H1 (cell line): ENCODE measurements around the gene MICOS13. TPM values are rescaled to one million over a fixed set of nuclear protein-coding genes. Genes with fewer than 3 reads are reported as not detected.

Experiments
- CTCF ChIA-PET: fragments of 300-600 bp; sonication (Branson Sonifier 250); formaldehyde crosslinking; loops from one replicate; lab custom pipeline; 2021; ENCODE audit not compliant: partially characterized antibody; lab: Charles Lee
- POLR2A ChIA-PET: fragments of 300-600 bp; sonication (Branson Sonifier 250); formaldehyde crosslinking; loops from one replicate; lab custom pipeline; 2021; ENCODE audit warnings: inconsistent platforms; ENCODE audit not compliant: partially characterized antibody; lab: Charles Lee
- DNase-seq, 2 experiments: peaks; one replicate each; pipeline versions ENCODE4 v3.0.0 to v3.0.0-alpha.2; 2010 to 2022; ENCODE audit warnings: low spot score in 2 of 2, low read depth in 1 of 2, mixed read lengths in 1 of 2
- FAIRE-seq: peaks from 2 replicates; lab custom pipeline; 2011; peaks lifted over from hg19 to GRCh38; lab: Jason Lieb, UNC
- H2AFZ ChIP-seq: 2 replicates; pipeline ENCODE4 v1.8.1; 2012; ENCODE audit warnings: low read length, inconsistent platforms
- H2AK5ac ChIP-seq: 2 replicates; pipeline ENCODE4 v1.6.1; 2013; ENCODE audit warnings: low read depth, low read length
- H2BK120ac ChIP-seq: replicated peaks from 2 replicates; pipeline ENCODE3; 2013; ENCODE audit warnings: low read depth, low read length, inconsistent platforms
- H2BK12ac ChIP-seq: 2 replicates; pipeline ENCODE4 v1.6.1; 2013; ENCODE audit warnings: low read depth, low read length
- H2BK15ac ChIP-seq: 2 replicates; pipeline ENCODE4 v1.6.1; 2013; ENCODE audit warnings: low read length
- H2BK20ac ChIP-seq: 2 replicates; pipeline ENCODE4 v1.6.1; 2013; ENCODE audit warnings: low read length
- H2BK5ac ChIP-seq: 2 replicates; pipeline ENCODE4 v1.6.1; 2013; ENCODE audit warnings: low read depth, low read length
- H3K14ac ChIP-seq: 2 replicates; pipeline ENCODE4 v1.6.1; 2013; ENCODE audit warnings: inconsistent platforms; ENCODE audit not compliant: insufficient read length
- H3K18ac ChIP-seq: 2 replicates; pipeline ENCODE4 v1.6.1; 2013; ENCODE audit warnings: low read length; ENCODE audit errors: extremely low read depth
- H3K23ac ChIP-seq: 2 replicates; pipeline ENCODE4 v1.6.1; 2013; ENCODE audit warnings: inconsistent platforms; ENCODE audit not compliant: insufficient read length
- H3K23me2 ChIP-seq: 2 replicates; pipeline ENCODE4 v1.6.1; 2013; ENCODE audit warnings: low read depth, low read length
- H3K27ac ChIP-seq: 2 replicates; pipeline ENCODE4 v1.6.1; 2011; ENCODE audit warnings: low read depth, low read length, inconsistent platforms
- H3K27me3 ChIP-seq, 4 experiments: replicated peaks in 1 of 4; 1 replicate in 1 of 4; 2 replicates in 3 of 4; pipeline versions ENCODE4 v1.6.1 to v1.8.1; 2011 to 2013; ENCODE audit warnings: low read length in 3 of 4, mild to moderate bottlenecking in 3 of 4, inconsistent platforms in 2 of 4, mixed read lengths in 2 of 4, moderate library complexity in 1 of 4; ENCODE audit not compliant: control insufficient read depth in 3 of 4, insufficient read depth in 3 of 4; ENCODE audit errors: extremely low read depth in 1 of 4
- H3K36me3 ChIP-seq, 4 experiments: 2 replicates each; pipeline versions ENCODE4 v1.6.1 to v1.8.1; 2011 to 2013; ENCODE audit warnings: mild to moderate bottlenecking in 4 of 4, low read length in 3 of 4, moderate library complexity in 2 of 4, control low read depth in 1 of 4, inconsistent platforms in 1 of 4; ENCODE audit not compliant: insufficient read depth in 4 of 4, control insufficient read depth in 2 of 4
- H3K4ac ChIP-seq: replicated peaks from 2 replicates; pipeline ENCODE3; 2013; ENCODE audit warnings: low read length, low read depth, mixed read lengths, inconsistent platforms; ENCODE audit not compliant: insufficient read length
- H3K4me1 ChIP-seq, 4 experiments: replicated peaks in 1 of 4; 1 replicate in 1 of 4; 2 replicates in 3 of 4; pipeline versions ENCODE4 v1.6.1 to v1.8.1; 2011 to 2013; ENCODE audit warnings: low read length in 3 of 4, inconsistent platforms in 2 of 4, mixed read lengths in 1 of 4; ENCODE audit not compliant: insufficient read depth in 4 of 4, control insufficient read depth in 3 of 4
- H3K4me2 ChIP-seq, 2 experiments: 2 replicates each; pipeline versions ENCODE4 v1.6.1 to v1.8.1; 2011 to 2013; ENCODE audit warnings: low read depth in 2 of 2, low read length in 2 of 2, control low read depth in 1 of 2, inconsistent platforms in 1 of 2, mild to moderate bottlenecking in 1 of 2; ENCODE audit not compliant: insufficient read depth in 1 of 2
- H3K4me3 ChIP-seq, 4 experiments: fragments of 200-600, 300-600 bp in 1 of 4; sonication (generic), shearing (Covaris generic), sonication (Bioruptor Twin) in 1 of 4; 2 replicates each; pipeline versions ENCODE4 v1.5.1 to v1.8.1; 2011 to 2016; ENCODE audit warnings: low read length in 4 of 4, low read depth in 3 of 4, control low read depth in 2 of 4, inconsistent platforms in 2 of 4, mild to moderate bottlenecking in 2 of 4, mixed read lengths in 1 of 4, moderate library complexity in 1 of 4; ENCODE audit not compliant: insufficient read depth in 2 of 4; ENCODE audit errors: extremely low read depth in 1 of 4
- H3K56ac ChIP-seq: replicated peaks from 2 replicates; pipeline ENCODE3; 2013; ENCODE audit warnings: low read depth, mild to moderate bottlenecking, mixed read lengths, low read length, inconsistent platforms; ENCODE audit not compliant: insufficient read length
- H3K79me1 ChIP-seq: 2 replicates; pipeline ENCODE4 v1.6.1; 2013; ENCODE audit warnings: low read depth, low read length, control low read depth
- H3K79me2 ChIP-seq, 2 experiments: 2 replicates each; pipeline versions ENCODE4 v1.6.1 to v1.8.1; 2012 to 2013; ENCODE audit warnings: low read length in 2 of 2, mild to moderate bottlenecking in 2 of 2, inconsistent platforms in 1 of 2; ENCODE audit not compliant: insufficient read depth in 2 of 2, control insufficient read depth in 1 of 2
- H3K9ac ChIP-seq, 4 experiments: replicated peaks in 1 of 4; 1 replicate in 1 of 4; 2 replicates in 3 of 4; pipeline versions ENCODE4 v1.6.1 to v1.8.1; 2011 to 2013; ENCODE audit warnings: low read depth in 3 of 4, low read length in 3 of 4, control low read depth in 2 of 4, mild to moderate bottlenecking in 2 of 4, moderate library complexity in 2 of 4, inconsistent platforms in 1 of 4; ENCODE audit errors: extremely low read depth in 1 of 4
- H3K9me3 ChIP-seq, 2 experiments: 2 replicates each; pipeline versions ENCODE4 v1.6.1 to v1.8.1; 2012 to 2013; ENCODE audit warnings: mild to moderate bottlenecking in 2 of 2, moderate library complexity in 2 of 2, control low read depth in 1 of 2, inconsistent platforms in 1 of 2, low read depth in 1 of 2, low read length in 1 of 2, mixed read lengths in 1 of 2; ENCODE audit not compliant: insufficient read depth in 2 of 2
- H4K20me1 ChIP-seq, 2 experiments: replicated peaks in 1 of 2; 2 replicates each; pipeline versions ENCODE3 to v1.8.1; 2011 to 2013; ENCODE audit warnings: inconsistent platforms in 2 of 2, low read length in 2 of 2, mild to moderate bottlenecking in 1 of 2; ENCODE audit not compliant: insufficient read depth in 2 of 2, control insufficient read depth in 1 of 2
- H4K5ac ChIP-seq: 2 replicates; pipeline ENCODE4 v1.6.1; 2013; ENCODE audit warnings: low read length, low read depth, mixed read lengths, inconsistent platforms; ENCODE audit not compliant: insufficient read length
- H4K8ac ChIP-seq: 2 replicates; pipeline ENCODE4 v1.8.0; 2013; ENCODE audit warnings: mild to moderate bottlenecking, moderate library complexity, low read length, inconsistent platforms; ENCODE audit not compliant: insufficient read depth; ENCODE audit errors: extremely low read depth
- H4K91ac ChIP-seq: replicated peaks from 2 replicates; pipeline ENCODE3; 2013; ENCODE audit warnings: low read length, mixed read lengths, inconsistent platforms; ENCODE audit not compliant: insufficient read length
- ATF3 ChIP-seq: IDR thresholded peaks from 2 replicates; pipeline ENCODE4 v1.6.1; 2011; ENCODE audit warnings: low read depth, mild to moderate bottlenecking, low read length; ENCODE audit not compliant: insufficient read depth
- BCL11A ChIP-seq, 2 experiments: IDR thresholded peaks; one replicate each; pipeline ENCODE4 v1.6.1; 2011; ENCODE audit warnings: low read depth in 2 of 2, low read length in 2 of 2, mild to moderate bottlenecking in 2 of 2
- CEBPB ChIP-seq: IDR thresholded peaks from 2 replicates; pipeline ENCODE4 v1.6.1; 2012; ENCODE audit warnings: low read depth, low read length
- CHD1 ChIP-seq: IDR thresholded peaks from 2 replicates; pipeline ENCODE4 v1.6.1; 2012; ENCODE audit warnings: low read depth, low read length, improper control_type of control experiment
- EGR1 ChIP-seq: IDR thresholded peaks from 2 replicates; pipeline ENCODE4 v1.6.1; 2011; ENCODE audit warnings: low read depth, low read length, borderline replicate concordance
- GABPA ChIP-seq: IDR thresholded peaks from 2 replicates; pipeline ENCODE4 v1.6.1; 2011; ENCODE audit warnings: mild to moderate bottlenecking, low read length, moderate library complexity, borderline replicate concordance; ENCODE audit not compliant: insufficient read depth
- KDM4A ChIP-seq: IDR thresholded peaks from one replicate; pipeline ENCODE4 v1.7.1; 2012; ENCODE audit warnings: low read depth, mild to moderate bottlenecking, moderate library complexity, low read length, inconsistent platforms; ENCODE audit not compliant: severe bottlenecking
- NANOG ChIP-seq: IDR thresholded peaks from 2 replicates; pipeline ENCODE4 v1.6.1; 2011; ENCODE audit warnings: low read length, low read depth, mild to moderate bottlenecking, inconsistent platforms; ENCODE audit not compliant: insufficient read depth, poor library complexity, severe bottlenecking
- SAP30 ChIP-seq: fragments of 300-600 bp; sonication (generic); IDR thresholded peaks from 2 replicates; pipeline ENCODE4 v1.7.1; 2012; ENCODE audit warnings: low read length, moderate library complexity, mild to moderate bottlenecking, inconsistent platforms; ENCODE audit not compliant: insufficient read depth, insufficient replicate concordance
- SIX5 ChIP-seq: IDR thresholded peaks from 2 replicates; pipeline ENCODE4 v1.6.1; 2011; ENCODE audit warnings: mild to moderate bottlenecking, low read depth, low read length
- SUZ12 ChIP-seq: fragments of 200-600 bp; sonication (generic); IDR thresholded peaks from 2 replicates; pipeline ENCODE4 v1.6.1; 2012; ENCODE audit warnings: mild to moderate bottlenecking, inconsistent platforms, low read length, moderate library complexity, mixed read lengths
- TCF12 ChIP-seq: IDR thresholded peaks from 2 replicates; pipeline ENCODE4 v1.6.1; 2011; ENCODE audit warnings: low read depth, mild to moderate bottlenecking, low read length
- ZNF274 ChIP-seq: IDR thresholded peaks from 2 replicates; pipeline ENCODE4 v1.7.0; 2012; ENCODE audit warnings: low read length, borderline replicate concordance; ENCODE audit errors: extremely low read depth
- WGBS, 2 experiments: shearing (Covaris generic) in 1 of 2; methylation state at CpG; one replicate each; pipeline versions ENCODE4 v1.1.6 to v1.1.7; 2013 to 2015; ENCODE audit warnings: low lambda C conversion rate in 2 of 2, mixed read lengths in 2 of 2, inconsistent platforms in 1 of 2, low coverage in 1 of 2, missing lambda C conversion rate in 1 of 2; ENCODE audit not compliant: insufficient replicate concordance in 2 of 2, insufficient coverage in 1 of 2, insufficient read length in 1 of 2; ENCODE audit errors: extremely low coverage in 1 of 2, missing lambda C conversion rate in 1 of 2; 5-methylcytosine and 5-hydroxymethylcytosine counted together
- polyA plus RNA-seq, 7 experiments: library from polyadenylated mRNA; depleted of rRNA in 3 of 7; stranded (reverse) in 5 of 7; unstranded in 2 of 7; fragments of >200 nt in 5 of 7; fragments of 200-250 nt in 2 of 7; gene quantifications; 1 replicate in 5 of 7; 2 replicates in 1 of 7; 4 replicates in 1 of 7; pipeline versions ENCODE4 v1.2.1 to v1.2.3, GENCODE V29; 2011 to 2013; ENCODE audit warnings: missing spikeins in 2 of 7, mixed read lengths in 2 of 7
- total RNA-seq: library from RNA; stranded (reverse); fragmentation: NEBNext Ultra II Directional; extraction: Animal tissue kit (Norgen Biotek cat#: 25700); gene quantifications from 2 replicates; pipeline ENCODE4 v1.2.1, GENCODE V29; 2021

MICOS13 gene
- total and polyA plus RNA-seq, 2 of the 8 experiments (the other 6 are each of a cell fraction or from before 2014, with no cell fraction given), result 17.3 to 36.1 TPM

- Histone ChIP-seq H3K56ac (no peak overlapping the region), H2BK15ac (no peak overlapping the region), H3K4me3 (no peak overlapping the region), H2BK12ac (no peak overlapping the region), H3K9ac (no peak overlapping the region), H4K8ac (no peak overlapping the region), H2BK120ac (no peak overlapping the region), H2AK5ac (no peak overlapping the region), H4K5ac (no peak overlapping the region), H3K4me2 (no peak overlapping the region), H2BK5ac (no peak overlapping the region), H3K27me3 (no peaks in the 10 kb centered on the region), H3K14ac (no peak overlapping the region), H3K4ac (no peak overlapping the region), H3K27ac (no peak overlapping the region), H2AFZ (no peak overlapping the region), H3K4me1 (peaks cover 0 to 9% (median 5%) of the 10 kb centered on the region in 4 experiments; a peak in 5 of 7 replicates), H3K9me3 (no peaks in the 10 kb centered on the region), H3K79me2 (no peaks in the 10 kb centered on the region), H3K18ac (no peak overlapping the region), H3K79me1 (0 out of 2 replicates have a peak, but pooled peaks cover 3% of the 10 kb centered on the region), H2BK20ac (no peak overlapping the region), H3K23ac (no peak overlapping the region), H4K91ac (no peak overlapping the region), H3K23me2 (peaks cover 7% of the 10 kb centered on the region; the same call in 1 of the 2 replicates), H3K36me3 (peaks cover 32 to 55% (median 43%) of the 10 kb centered on the region in 4 experiments), H4K20me1 (peaks cover 3 to 7% of the 10 kb centered on the region in 2 experiments)
- WGBS, 2 experiments, result 95% methylated on average over 11 of the region's 11 CpGs; no CpG with 5 or more reads in 1 of the 2 experiments
- ChIA-PET POLR2A (interaction anchor here (1.5 to 2.7 kb wide), 5 partner anchors 8 to 54 kb away, joined by 4 to 10 read pairs (median 4); partner anchors contain the start of genes RPL36, SAFB and SAFB2), CTCF (interaction anchor here (1.2 kb wide), 1 partner anchor 20 kb away, joined by 3 read pairs; the partner anchor contains the start of gene RPL36)
- FAIRE-seq, result no peak
- DNase-seq, result no peak
- TF ChIP-seq GABPA (no peak), BCL11A (IDR thresholded peaks at IDR 0.05; ENCODE audit: low read depth in 2 of 2, low read length in 2 of 2) (no peak), SUZ12 (no peak), EGR1 (no peak), SAP30 (no peak), ZNF274 (no peak), TCF12 (no peak), SIX5 (no peak), CHD1 (no peak), ATF3 (no peak), KDM4A (no peak), CEBPB (no peak), NANOG (no peak)
These were observed 11.1 kb downstream of the MICOS13 start for GRCh38 chr19:5669212-5669611.
